Eye (tissue), 1 donor: Measurements from ENCODE around the gene COL25A1.

Source experiments
- DNase-seq: peaks from one replicate; pipeline ENCODE4 v3.0.0-alpha.2; 2015

COL25A1 gene

DNA sequence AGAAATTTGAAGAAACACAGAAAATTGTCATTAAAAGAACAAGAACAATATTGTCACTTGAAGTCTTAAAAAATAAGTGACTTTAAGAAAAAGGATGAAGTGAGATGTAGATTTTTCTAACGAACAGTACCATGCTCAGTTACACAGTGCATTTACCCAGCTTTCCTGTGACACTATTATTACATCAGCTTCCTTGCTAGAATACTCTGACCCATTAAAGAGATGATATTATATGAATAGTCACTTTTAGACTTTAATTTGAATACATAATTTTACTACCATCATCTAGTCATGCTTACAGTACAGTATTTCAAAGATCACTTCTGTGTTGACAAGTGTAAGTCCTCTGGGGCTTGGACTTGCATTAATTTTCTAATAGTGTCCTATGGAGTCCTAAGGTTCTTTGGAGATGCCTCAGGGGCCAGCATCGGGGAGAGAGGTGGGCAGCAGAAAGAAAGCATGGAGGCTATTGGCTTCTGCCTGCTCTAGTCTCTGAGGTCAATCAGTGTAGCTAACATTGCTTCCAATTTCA lies 10.7 kb downstream of the COL25A1 start:
- no peak for DNase-seq

DNA sequence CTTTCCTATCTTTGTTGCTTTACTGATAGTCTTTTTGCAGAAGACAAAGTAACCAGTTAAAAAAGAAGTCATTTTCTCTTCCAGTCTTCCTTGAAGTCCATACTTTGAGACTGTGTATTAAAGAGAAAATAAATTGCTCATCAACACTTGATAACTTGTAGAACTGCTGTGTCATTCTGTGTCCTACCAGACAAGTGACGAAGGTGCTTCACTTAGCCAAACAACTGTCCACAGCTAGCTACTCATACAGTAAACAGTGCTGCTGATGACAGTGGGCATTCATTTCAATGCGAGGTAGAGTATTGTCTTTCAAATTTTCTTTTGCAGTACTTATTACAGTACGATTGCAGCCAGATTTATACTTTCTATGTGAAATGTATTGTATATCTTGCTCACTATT lies 11.5 kb downstream of the COL25A1 start:
- no peak for DNase-seq

DNA sequence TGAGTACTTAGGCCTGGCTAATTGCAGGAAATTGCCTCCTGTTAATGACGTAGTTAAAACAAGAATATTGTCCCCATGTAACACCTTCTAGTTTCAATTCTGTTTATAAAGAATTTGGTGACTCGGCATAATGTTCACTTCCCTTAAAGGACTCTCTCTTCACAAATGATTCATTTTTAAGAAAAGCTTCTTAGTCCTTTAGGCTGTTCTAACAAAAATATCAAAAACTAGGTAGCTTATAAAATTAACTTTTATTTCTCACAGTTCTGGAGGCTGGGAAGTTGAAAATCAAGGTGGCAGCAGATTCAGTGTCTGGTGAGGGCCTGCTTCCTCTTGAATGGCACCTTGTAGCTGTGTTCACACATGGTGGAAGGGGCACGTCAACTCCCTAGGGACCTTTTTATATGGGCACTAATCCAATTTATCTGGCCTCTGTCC lies 23.8 kb downstream of the COL25A1 start:
- no peak for DNase-seq

DNA sequence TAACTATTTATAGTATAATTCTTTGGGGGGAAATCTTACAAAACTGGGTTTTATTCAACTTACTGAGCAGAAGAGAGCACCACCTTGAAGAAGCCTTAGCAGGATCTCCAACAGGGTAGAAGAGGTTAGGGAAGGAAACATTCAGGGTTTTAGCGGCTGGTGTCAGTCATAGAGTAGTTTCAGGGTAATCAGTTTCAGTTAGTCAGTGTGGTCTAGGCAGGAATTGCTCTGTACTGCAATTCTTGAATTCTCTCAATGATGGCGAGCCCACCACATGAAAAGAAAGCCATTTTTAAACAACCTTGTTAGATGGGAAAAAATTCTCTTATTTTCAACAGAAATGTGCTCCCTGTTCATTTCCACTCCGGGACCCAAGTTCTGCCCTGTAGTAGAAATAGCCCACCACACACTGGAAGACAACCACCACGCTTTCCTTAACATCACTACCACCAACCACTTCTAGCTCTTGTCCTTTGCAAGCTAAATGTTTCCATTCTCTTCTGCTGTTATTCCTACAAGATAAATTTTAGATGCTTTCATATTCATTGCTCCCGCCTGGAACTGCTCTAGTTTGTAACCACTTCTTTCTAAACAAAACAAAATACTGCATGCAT lies 25.9 kb downstream of the COL25A1 start:
- no peak for DNase-seq

DNA sequence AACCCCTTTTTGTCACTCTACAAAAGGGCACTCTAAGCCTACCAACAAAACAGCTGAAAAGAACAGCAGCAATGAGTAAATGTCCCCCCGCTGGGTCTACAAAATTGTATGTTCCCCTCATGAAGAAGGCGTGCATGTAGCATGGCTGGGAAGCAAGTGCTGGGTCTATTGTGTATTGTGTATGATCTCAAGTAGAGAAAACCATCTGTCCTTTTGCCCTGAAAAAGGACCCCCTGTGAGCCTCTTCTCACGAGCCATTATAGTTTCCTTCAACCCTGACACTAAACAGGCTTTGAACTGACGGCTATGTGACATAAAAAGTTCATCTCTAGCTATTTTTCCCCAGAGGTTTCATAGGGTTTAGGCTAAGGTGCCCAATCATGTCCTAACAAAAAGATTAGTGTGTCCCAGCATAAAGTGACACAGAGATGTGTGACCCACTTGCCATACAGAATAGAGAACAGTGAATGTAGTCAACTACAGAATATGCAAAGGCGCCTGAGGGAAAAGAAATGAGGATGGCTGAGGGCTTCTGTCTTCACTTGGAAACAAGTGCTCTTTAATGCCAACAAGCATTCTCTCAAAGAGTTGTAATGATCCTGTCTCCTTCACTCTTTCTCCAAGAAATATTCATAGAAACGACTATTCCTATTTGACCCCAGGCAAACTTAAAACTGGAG lies 27.3 kb downstream of the COL25A1 start:
- DNase-seq, result peak; percentile 72

DNA sequence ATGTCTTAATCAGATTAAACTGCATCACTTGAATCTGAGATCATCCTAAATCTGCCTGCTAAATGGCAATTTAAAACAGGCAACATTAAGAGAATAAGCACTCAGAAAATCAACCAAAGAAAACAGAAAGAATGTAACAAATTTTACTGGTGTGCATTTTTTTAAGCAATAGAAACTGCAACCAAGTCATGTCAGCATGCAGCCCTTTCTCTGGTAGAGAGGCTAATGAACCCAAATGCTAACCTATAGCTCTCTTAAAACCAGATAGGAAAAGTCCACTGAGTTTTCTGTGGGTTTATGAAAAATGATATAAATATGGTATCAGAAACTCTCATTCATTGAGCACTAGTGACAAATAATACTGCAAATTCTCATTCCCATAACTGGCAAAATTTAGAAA lies 35.6 kb downstream of the COL25A1 start:
- DNase-seq, result no peak

DNA sequence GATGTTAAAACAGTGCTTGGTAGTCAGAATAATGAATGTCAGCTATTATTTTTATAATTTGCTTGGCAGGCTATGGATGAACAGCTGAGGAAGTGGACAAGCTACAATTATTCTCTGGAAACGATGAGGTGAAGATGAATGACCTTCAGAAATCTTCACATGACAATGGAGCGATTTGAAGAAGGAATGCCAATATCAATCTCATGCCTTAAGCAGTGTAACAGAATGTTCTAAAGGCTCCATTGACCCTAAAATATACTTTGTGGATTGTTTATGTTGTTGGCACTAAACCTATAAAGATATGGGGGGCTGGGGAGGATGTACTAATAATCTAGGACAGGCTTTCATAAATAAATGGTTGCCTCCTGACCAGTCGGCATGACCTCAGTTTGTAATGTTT lies 36.2 kb downstream of the COL25A1 start:
- peak; percentile 23 for DNase-seq

DNA sequence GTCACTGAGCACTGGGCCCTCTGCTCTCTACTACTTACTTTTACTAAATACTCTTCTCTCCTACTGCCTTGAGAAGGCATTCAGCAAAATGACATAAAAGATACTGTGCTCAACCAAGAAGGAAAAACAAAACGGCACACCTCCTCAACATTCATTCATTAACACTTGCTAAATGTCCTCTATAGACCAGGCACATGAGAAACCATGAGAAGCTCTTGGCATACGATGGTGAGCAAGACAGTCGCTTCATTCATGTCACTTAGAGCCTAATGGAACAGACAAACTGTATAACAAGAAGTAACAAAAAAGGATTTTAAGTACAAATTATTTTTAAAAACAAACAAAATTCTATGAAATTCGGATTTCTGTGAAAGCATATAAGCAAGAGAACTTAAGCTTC lies 38.7 kb downstream of the COL25A1 start:
- DNase-seq, result no peak

DNA sequence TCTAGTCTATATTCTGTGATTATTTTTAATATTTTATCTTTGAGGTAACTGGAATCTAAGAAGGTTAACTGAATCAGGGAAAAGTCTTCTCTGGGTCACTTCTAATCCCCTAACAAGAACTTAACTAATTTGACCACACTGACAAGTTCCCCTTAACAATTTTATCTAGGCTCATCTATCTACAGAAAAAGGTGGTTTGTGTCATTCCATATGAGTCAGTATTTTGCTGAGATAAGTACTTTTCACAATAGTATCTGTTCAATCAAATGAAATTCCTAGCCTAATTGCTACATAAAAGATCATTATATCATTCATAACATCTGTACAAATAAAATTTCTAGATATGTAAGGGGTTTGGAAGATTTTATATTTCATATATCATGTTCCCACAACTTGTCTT lies 45.6 kb downstream of the COL25A1 start:
- DNase-seq, result no peak

DNA sequence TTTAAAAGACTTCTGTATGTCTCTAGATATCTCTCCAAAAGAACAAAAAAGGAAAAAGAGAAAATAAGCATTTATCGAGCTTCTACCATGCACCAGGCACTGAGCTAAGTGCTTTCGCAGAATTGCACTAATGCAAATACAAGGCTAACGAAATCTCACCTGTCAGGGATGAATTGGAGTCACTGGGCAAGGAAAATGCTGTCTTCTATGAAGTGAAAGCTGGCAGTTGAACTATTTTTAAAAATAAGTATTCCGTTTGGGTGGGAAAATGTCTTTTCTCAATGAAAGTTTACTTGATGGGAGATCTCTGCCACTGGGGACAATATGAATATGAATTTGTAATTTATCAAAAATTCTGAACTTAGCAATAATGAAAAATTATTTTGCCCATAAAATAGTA lies 47.6 kb downstream of the COL25A1 start:
- DNase-seq, result no peak

DNA sequence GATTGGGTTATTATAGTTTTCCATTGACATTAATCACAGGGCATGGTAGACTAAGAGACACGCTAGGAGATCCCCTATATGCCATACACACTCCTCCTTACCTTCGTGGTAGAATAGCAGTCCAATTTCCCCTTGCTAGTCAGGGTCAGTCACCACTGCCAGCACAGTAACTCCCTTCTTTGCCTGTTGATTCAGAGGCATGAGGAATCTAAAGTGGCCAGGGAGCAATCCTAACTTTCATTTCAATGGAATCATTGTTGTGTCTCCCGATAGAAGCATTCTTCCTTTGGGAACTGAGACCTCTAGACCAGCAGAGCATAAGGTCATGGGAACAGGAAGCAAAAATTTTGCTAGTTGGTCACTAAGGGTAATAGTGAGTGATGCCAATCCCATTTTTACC lies 51.1 kb downstream of the COL25A1 start:
- DNase-seq, result no peak

DNA sequence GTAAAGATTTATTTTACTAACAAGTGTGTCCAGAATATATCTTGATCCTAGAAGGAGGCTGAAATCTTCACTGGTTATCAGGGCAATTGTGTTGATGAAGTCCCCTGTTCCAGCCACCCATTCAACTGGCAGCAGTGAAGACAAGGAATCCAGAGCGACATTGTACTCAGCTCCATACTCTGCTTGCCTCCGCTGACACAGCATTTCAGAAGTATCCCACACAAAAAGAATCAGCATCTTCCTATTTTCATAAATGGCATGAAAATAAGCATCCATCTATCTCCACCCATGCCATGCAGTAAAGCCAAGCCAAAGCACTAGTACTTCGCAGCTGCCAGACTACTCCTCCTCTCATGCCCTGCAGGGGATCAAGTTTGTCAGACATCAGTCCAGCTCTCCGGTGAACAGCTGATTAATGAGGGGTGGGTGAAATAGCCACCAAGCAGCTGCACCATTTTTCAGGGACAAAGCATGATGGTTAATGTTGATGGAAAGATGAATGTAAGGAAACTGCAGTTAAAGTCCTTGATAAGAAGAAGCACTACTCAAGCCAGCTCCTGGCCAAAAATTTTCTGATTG lies 54.0 kb downstream of the COL25A1 start:
- DNase-seq, result peak; percentile 29

DNA sequence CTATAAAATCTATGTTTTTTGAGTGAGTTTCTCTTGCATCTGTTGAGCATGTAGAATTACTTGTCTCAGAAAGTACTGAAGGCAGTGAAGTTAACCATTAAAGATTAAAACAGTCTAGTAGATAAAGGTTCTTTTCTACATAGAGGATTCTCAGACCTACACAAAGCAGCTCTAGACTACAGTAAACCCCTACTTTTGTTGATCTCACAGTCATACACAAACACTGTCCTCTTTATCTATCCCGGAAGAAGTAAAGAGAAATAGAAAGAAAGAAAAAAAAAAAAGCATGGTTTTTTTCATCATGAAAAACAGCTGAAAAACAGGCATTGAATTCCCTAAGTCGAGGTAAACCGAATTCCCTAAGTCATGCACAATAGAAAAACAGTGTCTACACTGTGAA lies 58.6 kb downstream of the COL25A1 start:
- no peak for DNase-seq

DNA sequence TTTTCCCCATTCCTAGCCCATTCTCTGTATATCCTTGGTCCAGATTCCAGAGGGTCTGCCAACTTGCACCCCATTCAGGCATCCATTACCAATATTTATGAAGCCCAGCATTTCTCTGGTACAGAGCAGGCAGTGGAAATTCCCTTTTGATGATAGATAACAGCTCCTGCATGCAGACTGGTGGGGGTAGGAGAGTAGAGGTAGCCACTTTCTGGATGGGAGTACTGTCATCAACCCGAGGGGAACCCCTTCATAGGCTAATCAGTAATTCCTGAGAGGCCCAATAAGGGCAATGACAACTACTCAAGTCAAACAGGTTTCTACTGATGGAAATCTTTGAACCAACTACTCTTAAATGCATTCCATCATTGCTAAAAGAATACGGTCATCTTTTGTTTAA lies 63.7 kb downstream of the COL25A1 start:
- DNase-seq, result no peak

DNA sequence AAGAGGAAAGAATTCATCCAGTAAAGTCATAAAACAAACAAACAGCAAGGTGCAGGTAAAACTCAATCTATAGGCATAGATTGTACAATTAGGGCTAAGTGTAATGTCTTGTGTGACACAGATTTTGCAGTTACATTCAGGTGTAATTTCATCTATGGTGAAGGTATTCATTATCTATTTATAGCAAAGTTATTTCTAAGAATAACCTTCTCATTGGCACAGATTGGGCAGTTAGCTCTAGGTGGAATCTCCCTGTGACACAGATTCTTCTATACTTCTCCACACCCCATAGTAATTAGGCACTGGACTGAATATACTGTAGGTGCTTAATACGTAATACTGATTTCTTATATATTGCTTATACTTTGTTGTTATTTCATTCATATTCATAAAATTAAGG lies 66.8 kb downstream of the COL25A1 start:
- no peak for DNase-seq

DNA sequence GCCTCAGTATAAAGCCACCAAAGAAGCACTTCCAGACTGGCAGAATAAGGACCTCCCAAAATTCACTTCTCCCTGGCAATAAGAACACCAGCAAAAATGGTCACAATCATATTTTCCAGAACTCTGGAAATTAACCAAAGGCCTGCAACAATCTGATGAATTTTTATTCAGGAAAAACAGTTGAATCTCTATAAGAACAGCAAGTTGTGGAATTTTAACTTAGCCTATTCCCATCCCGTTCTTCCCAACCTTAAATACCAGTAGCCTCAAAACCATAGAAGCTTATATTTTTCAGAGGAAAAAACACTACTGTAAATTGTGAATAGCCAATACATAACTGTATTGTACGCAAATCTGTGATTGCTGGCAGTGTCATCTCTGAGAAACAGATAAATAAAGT lies 67.9 kb downstream of the COL25A1 start:
- no peak for DNase-seq

DNA sequence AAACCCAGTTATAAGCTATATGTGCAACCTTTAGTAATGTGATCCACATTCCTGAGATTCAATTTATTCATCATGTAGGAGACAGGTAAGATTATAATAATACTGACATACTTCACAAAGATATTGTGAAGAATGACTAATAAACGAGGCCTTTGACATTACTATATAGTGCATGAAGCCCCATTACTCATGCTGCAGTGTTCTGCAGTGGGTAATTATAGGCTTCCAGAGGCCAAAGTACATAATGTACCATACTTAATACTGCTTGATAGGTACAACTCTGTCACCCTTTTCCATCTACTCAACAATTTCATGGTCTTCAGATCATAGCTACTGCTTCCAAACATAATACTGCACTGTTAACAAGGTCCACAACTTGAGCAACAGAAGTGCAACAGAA lies 68.9 kb downstream of the COL25A1 start:
- peak; percentile 21 for DNase-seq

DNA sequence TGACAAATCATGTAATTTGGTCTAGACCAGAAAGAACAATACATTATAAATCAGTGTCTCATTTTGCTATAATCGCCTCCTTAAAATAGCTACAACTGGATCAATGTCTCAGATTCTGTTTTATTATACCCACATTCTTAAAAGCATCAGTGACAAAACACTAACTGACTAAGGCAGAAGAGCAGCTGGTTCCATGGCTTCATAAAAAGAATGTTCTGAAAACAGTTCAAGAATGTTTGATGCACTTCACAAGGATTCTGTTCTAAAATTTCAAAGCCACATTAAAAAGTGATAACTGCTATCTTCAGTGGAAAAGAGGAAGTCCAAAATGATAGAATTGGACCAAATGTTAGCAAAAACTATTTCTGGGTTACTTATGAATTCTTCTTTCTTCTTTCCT lies 69.8 kb downstream of the COL25A1 start:
- peak; percentile 47 for DNase-seq

DNA sequence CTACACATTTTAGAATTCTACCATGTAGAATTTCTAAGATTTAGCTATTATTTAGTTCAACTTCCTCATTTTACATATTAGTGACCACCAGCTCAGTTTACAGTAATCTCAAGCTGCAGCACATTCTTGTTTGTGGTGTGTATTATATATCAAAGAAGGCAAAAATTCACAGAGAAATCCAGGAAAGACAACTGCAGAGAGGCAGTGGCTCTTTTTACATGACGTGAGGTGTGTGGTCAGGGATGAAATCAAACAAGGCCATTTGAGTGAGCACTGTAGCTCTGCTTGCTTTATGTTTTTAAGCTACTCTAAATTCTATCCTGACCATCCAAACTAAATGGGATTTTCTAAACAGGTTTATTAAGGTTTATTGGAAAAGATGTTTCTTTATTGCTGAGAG lies 71.1 kb downstream of the COL25A1 start:
- no peak for DNase-seq

DNA sequence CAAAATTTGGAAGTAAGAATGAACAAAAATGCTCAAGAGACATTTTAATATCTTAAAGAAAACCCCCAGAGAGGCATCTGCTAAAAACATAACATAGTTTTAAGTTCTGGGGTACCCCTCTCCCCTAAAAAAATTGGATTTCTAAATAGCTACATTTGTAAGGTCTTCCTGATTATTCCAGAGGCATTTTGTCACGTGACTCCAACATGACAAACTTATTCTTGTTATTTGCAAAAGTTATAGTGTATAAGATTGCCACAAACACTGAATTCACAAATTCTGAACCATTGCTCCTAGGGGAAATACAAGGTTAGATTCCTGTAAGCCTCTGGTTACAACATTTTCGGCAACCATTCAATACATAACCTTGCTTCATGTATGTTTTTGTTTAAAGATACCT lies 73.4 kb downstream of the COL25A1 start:
- DNase-seq, result no peak

DNA sequence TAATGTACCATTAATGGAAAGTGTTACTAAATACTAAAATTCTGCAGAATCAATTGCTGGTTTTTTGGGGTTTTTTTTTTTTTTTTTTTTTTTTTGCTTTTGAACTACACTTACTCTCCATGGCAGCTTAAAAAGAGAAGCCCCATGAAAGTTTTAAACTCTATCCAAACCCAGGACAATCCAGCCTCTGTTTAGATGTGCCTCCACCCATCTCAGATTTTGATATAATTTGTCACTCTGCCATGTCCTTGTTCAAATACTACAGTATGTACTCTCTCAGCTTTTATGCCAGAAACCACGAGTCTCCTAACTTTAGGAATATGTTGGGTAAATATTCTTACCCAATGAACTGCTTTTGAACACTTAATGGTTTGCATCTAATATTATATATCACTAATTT lies 84.2 kb downstream of the COL25A1 start:
- DNase-seq, result no peak

DNA sequence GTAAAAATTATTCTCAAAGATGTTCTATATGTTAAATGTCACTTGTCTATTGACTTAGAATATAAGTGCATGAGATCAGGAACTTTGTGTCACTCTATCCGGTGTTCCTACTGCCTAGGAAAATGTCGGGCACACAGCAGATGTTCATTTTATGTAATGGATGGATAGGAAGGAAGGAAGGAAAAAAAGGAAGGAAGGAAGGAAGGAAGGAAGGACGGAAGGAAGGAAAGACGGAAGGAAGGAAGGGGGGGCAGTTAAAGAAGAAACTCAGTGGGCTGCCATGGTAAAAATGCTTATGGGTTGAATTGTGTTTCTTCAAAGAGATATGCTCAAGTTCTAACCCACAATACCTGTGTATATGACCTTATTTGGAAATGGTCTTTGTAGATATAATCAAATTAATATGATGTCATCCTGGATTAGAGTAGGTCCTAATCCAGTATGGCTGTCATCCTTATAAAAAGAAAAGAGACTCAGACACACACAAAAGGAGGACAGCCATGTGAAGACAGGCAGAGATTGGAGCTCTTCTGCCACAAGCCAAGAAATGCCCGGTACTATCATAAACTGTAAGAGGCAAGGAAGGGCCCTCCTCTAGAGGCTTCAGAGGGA lies 86.3 kb downstream of the COL25A1 start:
- DNase-seq, result no peak

DNA sequence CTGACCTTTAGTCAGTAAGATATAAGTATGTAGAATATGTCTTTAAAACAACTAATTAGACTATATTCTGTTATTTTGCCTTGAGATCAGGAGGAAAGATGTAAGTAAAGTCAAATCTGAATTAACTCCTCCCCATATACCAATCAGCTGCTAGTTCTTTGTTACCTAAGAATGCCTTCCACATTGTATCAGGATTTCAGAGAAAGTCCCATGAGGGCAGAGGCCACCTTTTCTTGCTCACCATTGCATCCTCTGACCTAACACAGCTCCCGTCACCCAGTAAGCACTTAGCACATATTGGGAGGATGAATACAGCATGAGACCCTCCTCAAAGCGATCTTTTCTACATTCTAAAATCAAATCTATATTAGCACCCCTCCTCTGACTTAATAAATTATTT lies 87.0 kb downstream of the COL25A1 start:
- no peak for DNase-seq
